HG02642 (cell line): ENCODE results near the gene NRSN1.

Experiments
- ATAC-seq: cut with Tn5 transposase; IDR thresholded peaks from one replicate; pipeline ENCODE4 v1.9.1; 2021; ENCODE audit warnings: mild to moderate bottlenecking; ENCODE audit not compliant: unreplicated experiment, poor library complexity

Gene NRSN1

GRCh38 chr6:24125980-24126379 is at the start of gene NRSN1:
TSS of gene NRSN1 (plus strand) at chr6:24126215. CDS start at chr6:24134328, 8,113 bp downstream.
- ATAC-seq, result no peak

GRCh38 chr6:24078200-24078599 is 47.8 kb upstream of the NRSN1 start:
- no peak for ATAC-seq

GRCh38 chr6:24079076-24079475 is 46.9 kb upstream of the NRSN1 start:
- no peak for ATAC-seq

GRCh38 chr6:24080711-24081110 is 45.3 kb upstream of the NRSN1 start:
- no peak for ATAC-seq

GRCh38 chr6:24089736-24090135 is 36.3 kb upstream of the NRSN1 start:
- ATAC-seq, result no peak

- no peak for ATAC-seq
Measured at GRCh38 chr6:24092407-24092806, 33.6 kb upstream of the NRSN1 start.

- ATAC-seq, result no peak
Measured at GRCh38 chr6:24093381-24093780, 32.6 kb upstream of the NRSN1 start.

GRCh38 chr6:24099181-24099580 is 26.8 kb upstream of the NRSN1 start:
- ATAC-seq, result no peak

GRCh38 chr6:24100024-24100769 is 25.8 kb upstream of the NRSN1 start:
- ATAC-seq, result no peak

GRCh38 chr6:24100770-24101155 is 25.3 kb upstream of the NRSN1 start:
- no peak for ATAC-seq

GRCh38 chr6:24105191-24105590 is 20.8 kb upstream of the NRSN1 start:
- no peak for ATAC-seq

- ATAC-seq, result no peak
Measured at GRCh38 chr6:24106291-24106690, 19.7 kb upstream of the NRSN1 start.

- ATAC-seq, result no peak
Measured at GRCh38 chr6:24107294-24107693, 18.7 kb upstream of the NRSN1 start.

- no peak for ATAC-seq
Measured at GRCh38 chr6:24108056-24108455, 18.0 kb upstream of the NRSN1 start.

- no peak for ATAC-seq
Measured at GRCh38 chr6:24110417-24110816, 15.6 kb upstream of the NRSN1 start.

- no peak for ATAC-seq
Measured at GRCh38 chr6:24113891-24114290, 12.1 kb upstream of the NRSN1 start.

- ATAC-seq, result no peak
Measured at GRCh38 chr6:24117021-24117420, 9.0 kb upstream of the NRSN1 start.

GRCh38 chr6:24122139-24122538 is 3.9 kb upstream of the NRSN1 start:
- no peak for ATAC-seq

GRCh38 chr6:24126586-24127192 is 674 bp downstream of the NRSN1 start:
- ATAC-seq, result no peak

GRCh38 chr6:24127316-24127715 is 1.3 kb downstream of the NRSN1 start:
- no peak for ATAC-seq

GRCh38 chr6:24131751-24132150 is 5.7 kb downstream of the NRSN1 start:
- ATAC-seq, result no peak

- no peak for ATAC-seq
Measured at GRCh38 chr6:24139080-24139479, 13.1 kb downstream of the NRSN1 start.
